Measurements from ENCODE around the gene LGALS12. TPM values are rescaled to one million over a fixed set of nuclear protein-coding genes. Genes with fewer than 3 reads are reported as not detected.
"Not testable (repeated sequence)": the region's sequence is repeated elsewhere in the genome, so short reads cannot be mapped to it uniquely, and the experiment has no call there.

Gene LGALS12
- total RNA-seq, 1 donor from 2014 or later = not detected

GRCh38 chr11:63504933-63505586 lies 824 bp upstream of the LGALS12 start:
- DNase-seq (ENCODE audit: low read depth in 2 of 2) = no peak

DNA sequence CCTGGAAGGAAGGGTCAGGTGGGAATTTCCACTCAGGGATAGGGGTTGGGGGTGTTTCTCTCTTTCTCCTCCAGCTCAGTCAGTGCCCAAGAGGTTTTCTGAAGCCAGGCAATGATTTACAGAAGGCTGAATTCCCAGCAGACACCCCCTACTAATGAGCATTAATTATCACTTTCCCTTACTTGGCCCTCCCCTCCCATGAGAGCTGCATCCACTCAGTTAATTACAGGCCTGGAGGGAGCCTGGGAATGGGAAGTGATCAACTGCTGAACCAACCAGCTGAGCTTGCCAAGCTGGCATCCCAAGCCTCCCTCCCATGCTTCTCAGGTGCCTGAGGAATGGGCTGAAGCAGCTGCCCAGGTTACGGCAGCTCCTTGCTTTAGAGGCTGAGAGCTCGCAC lies 992 bp downstream of the LGALS12 start:
- DNase-seq (ENCODE audit: low read depth in 2 of 2) = no peak

GRCh38 chr11:63507511-63507910 lies 1.6 kb downstream of the LGALS12 start:
- no peak for DNase-seq (ENCODE audit: low read depth in 2 of 2)

GRCh38 chr11:63508009-63508408 lies 2.1 kb downstream of the LGALS12 start:
- DNase-seq (ENCODE audit: low read depth in 2 of 2) = no peak

- no peak for DNase-seq (ENCODE audit: low read depth in 2 of 2)
Measured at GRCh38 chr11:63508745-63509144, 2.9 kb downstream of the LGALS12 start.

DNA sequence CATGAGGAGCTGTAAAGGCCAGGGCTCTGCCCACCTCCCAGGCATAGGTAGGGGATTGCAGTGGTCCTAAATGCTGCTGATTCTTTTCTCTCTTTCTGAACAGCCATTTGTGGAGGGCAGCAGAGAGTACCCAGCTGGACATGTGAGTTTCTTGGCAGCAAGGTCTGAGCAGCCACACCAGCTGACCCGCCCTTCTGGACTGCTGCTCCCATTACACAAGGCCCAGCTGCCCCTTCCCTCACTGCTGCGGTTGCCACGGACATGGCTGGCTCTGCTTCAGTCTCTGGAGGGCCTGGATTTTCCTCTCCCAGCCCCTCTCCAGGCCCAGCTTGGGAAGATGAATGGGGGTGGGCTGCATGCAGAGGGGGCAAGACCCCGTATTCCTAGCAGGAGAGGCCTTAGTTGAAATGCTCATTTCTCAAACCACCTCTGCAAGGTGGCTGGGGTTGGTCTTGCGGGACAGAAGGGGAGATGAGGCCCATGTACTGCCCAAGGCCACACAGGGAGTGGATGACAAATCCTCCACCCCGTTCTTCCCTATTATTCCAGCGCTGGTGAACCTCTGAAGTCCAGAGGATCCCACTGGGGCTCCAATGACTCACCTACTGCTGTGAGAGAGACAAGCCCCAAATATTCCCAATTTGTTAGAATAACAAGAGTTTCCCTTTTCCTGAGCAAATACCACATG lies 4.6 kb downstream of the LGALS12 start:
- no peak for DNase-seq (ENCODE audit: low read depth in 2 of 2)

DNA sequence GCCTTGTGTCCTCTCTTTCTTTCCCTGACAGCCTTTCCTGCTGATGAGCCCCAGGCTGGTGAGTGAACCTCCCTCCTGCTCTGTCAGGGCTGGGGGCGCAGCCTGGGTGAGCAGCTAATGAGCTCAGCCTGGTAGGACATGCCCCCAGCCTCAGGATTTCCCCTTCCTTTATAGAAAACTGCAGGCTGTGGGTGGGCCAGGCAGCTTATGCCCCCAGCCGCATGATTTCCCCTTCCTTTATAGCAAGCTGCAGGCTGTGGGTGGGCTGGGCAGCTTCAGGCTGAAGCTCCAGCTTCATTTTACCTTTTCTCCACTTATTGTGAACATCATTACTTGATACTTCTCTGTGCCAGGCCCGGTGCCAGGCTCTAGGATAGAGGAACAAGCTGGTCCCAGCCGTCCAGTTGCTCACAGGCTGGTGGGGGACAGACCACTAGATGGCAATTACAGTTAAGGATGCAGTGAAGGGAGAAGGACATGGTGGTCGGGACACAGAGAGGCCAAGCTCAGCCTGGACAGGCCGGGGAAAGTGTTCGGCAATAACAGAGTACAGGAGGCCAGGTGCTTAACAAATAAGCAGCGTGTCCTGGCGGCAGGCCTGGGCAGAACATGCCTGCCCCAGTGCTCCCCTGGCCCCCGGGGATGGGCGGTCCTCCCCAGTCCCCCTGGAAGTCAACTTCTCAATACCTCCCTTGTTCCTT lies 5.3 kb downstream of the LGALS12 start:
- DNase-seq (ENCODE audit: low read depth in 2 of 2) = no peak

GRCh38 chr11:63512816-63513215 lies 6.9 kb downstream of the LGALS12 start:
- DNase-seq (ENCODE audit: low read depth in 2 of 2) = no peak

DNA sequence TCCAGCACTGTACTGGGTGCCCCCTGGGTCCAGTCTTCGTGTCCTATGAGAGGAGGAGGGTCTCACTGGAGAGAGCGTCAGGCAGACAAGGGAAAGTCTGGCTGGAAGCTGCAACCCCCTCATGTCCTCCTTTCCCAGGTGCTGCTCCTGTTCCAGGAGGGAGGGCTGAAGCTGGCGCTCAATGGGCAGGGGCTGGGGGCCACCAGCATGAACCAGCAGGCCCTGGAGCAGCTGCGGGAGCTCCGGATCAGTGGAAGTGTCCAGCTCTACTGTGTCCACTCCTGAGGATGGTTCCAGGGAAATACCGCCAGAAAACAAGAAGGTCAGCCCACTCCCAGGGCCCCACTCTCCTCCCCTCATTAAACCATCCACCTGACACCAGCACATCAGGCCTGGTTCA lies 10.2 kb downstream of the LGALS12 start:
- DNase-seq (ENCODE audit: low read depth in 2 of 2) = no peak

DNA sequence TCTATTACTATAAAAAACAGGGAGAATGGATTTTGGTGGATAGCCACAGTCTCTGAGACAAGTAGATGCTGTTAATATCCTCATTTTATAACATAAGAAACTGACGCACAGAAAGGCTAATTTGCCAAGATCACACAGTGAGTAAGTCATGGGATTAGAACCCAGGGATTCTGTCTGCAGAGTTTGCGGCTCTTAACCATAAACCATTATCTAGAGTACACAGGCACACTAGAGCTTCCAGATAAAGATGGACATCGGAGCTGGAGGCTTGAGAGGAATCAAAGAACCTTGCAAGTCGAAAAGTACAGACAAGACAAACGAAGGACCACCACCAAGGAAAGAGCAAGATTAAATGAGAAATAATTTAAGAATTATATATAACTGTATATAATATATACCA lies 11.3 kb downstream of the LGALS12 start:
- DNase-seq (ENCODE audit: low read depth in 2 of 2) = no peak

DNA sequence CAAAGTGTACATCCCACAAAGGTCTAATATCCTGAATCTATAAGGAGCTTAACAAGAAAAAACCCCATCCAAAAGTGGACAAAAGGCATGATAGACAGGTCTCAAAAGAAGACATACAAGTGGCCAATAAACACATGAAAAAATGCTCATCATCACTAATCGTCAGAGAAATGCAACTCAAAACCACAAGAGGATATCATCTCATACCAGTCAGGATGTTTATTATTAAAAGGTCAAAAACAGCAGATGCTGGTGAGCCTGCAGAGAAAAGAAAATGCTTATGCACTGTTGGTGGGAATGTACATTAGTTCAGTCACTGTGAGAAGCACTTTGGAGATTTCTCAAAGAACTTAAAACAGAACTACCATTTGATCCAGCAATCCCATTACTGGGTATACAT lies 12.7 kb downstream of the LGALS12 start:
- DNase-seq (ENCODE audit: low read depth in 2 of 2) = no peak

- DNase-seq (ENCODE audit: low read depth in 2 of 2) = no peak
Measured at GRCh38 chr11:63520606-63521170, 14.8 kb downstream of the LGALS12 start.

DNA sequence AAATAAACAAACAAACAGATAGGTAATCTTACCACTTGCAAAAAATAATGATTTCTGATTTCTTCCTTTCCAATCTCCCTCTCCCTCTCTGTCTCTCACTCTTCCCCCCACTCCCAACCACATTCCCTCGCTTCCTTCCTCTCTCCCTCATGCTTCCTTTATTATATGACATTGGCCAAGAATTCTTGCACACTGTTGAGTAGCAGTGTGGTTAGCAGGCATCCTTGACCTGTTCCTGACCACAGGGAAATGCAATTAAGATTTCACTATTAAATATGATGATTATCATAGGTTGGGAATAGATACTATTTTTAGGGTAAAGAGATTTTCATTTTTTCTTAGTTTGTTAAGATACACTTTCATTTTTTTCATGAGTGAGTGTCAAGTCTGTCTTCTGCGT lies 16.0 kb downstream of the LGALS12 start:
- no peak for DNase-seq (ENCODE audit: low read depth in 2 of 2)

GRCh38 chr11:63523151-63523550 lies 17.3 kb downstream of the LGALS12 start:
- DNase-seq (ENCODE audit: low read depth in 2 of 2) = no peak

- DNase-seq (ENCODE audit: low read depth in 2 of 2) = no peak
Measured at GRCh38 chr11:63527667-63528066, 21.8 kb downstream of the LGALS12 start.

GRCh38 chr11:63528156-63528555 lies 22.3 kb downstream of the LGALS12 start:
- DNase-seq (ENCODE audit: low read depth in 2 of 2) = not testable (repeated sequence)

GRCh38 chr11:63528729-63529278 lies 22.9 kb downstream of the LGALS12 start:
- DNase-seq (ENCODE audit: low read depth in 2 of 2) = not testable (repeated sequence)

DNA sequence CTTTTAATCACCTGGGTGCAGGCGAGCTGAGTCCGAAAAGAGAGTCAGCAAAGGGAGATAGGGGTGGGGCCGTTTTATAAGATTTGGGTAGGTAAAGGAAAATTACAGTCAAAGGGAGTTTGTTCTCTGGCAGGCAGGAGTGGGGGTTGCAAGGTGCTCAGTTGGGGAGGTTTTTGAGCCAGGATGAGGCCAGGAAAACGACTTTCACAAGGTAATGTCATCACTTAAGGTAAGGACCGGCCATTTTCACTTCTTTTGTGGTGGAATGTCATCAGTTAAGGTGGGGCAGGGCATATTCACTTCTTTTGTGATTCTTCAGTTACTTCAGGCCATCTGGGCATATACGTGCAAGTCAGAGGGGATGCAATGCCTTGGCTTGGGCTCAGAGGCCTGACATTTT lies 23.5 kb downstream of the LGALS12 start:
- not testable (repeated sequence) for DNase-seq (ENCODE audit: low read depth in 2 of 2)

- no peak for DNase-seq (ENCODE audit: low read depth in 2 of 2)
Measured at GRCh38 chr11:63530021-63530420, 24.1 kb downstream of the LGALS12 start.

DNA sequence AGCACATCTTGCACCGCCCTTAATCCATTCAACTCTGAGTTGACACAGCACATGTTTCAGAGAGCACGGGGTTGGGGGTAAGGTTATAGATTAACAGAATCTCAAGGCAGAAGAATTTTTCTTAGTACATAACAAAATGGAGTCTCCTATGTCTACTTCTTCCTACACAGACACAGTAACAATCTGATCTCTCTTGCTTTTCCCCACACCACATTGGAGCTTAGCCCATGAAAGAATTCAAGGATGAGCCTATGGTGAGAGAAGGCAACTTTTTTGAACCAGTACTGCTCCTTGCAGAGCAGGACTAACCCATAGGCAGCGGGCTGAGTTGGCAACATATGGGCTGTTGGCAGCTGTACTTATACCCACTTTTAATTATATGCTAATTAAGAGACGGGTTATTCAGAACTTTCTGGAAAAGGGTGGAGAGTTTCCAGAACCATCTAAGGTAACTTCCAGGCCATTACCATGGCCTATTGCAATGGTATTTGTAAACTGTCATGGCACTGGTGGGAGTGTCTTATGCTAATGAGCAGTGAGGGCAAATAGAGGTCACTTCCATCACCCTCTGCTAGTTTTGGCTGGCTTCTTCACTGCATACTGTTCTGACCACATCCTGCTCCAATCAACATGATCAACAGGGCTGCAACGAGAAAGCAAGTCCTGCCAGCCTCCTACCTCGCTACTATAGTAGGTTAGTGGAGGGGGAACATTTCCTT lies 25.3 kb downstream of the LGALS12 start:
- DNase-seq (ENCODE audit: low read depth in 2 of 2) = not testable (repeated sequence)

DNA sequence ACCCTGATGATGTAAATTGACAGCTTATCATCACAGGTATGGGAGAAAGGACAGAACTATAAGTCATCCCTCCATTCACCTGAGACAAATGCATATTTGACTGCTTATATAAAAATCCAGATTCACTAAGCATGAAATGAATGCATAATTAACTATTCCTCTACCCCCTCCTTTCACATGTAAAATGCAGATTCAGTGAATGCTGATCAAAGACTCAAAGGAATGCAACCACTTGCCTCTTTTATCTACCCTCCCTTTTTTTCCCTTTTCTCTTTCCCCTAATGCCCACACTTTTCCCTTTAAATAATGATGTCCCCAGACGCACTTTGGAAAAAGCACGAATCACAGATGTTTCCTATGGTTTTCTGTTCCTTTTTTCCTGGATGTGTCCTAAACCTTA lies 26.2 kb downstream of the LGALS12 start:
- no peak for DNase-seq (ENCODE audit: low read depth in 2 of 2)
